Measurements from ENCODE around the gene OR6C65. TPM values are rescaled to one million over a fixed set of nuclear protein-coding genes. Genes with fewer than 3 reads are reported as not detected.
"Not testable (repeated sequence)": the region's sequence is repeated elsewhere in the genome, so short reads cannot be mapped to it uniquely, and the experiment has no call there.

Gene OR6C65
- total and polyA plus RNA-seq, 9 of the 15 experiments (the other 6 are each of a cell fraction or from before 2014, with no cell fraction given): not detected

DNA sequence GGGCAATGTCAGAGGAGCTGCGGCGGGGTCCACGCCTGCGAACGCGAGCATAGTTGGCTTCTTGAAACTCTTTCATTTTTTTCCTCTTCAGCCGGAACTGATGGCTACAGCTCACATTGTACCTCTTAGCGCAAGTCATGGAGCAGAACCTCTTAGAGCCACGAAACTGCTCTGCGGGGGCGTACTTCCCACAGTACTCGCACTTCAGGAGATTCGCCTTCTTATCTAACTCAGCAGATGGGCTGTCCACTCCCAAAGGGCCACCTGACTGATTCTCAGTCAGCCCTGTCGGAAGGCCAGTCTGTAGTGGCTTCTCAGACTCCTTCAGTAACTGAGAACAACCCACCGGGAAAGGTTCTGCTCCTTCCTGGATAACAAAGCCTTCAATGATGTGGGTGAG is 11.8 kb downstream of the OR6C65 start (continued):
- TF ChIP-seq NFIC (IDR thresholded peaks at IDR 0.05) (peak; percentile 74), ARNT (IDR thresholded peaks at IDR 0.05) (peak in 1 of 2 experiments; percentile 80; a peak in 1 of 4 replicates), TAL1 (IDR thresholded peaks at IDR 0.05) (peak; percentile 93), RNF2 (IDR thresholded peaks at IDR 0.05) (peak; percentile 43; the same call in 1 of the 2 replicates), CBFA2T3 (IDR thresholded peaks at IDR 0.05) (peak; percentile 94), HDAC3 (IDR thresholded peaks at IDR 0.05; ENCODE audit: borderline replicate concordance, partially characterized antibody) (peak; percentile 45), SMAD4 (CRISPR knock-in tag; conservative IDR thresholded peaks at IDR 0.05) (peak; percentile 80; the same call in 1 of the 2 replicates), NBN (IDR thresholded peaks at IDR 0.05; ENCODE audit: low read depth) (0 out of 2 replicates have a peak, but pooled peaks have one; percentile 66), LEF1 (IDR thresholded peaks at IDR 0.05) (peak; percentile 82), TRIM24 (IDR thresholded peaks at IDR 0.05) (peak; percentile 48 to 82; a peak in 2 of 4 replicates), RAD51 (IDR thresholded peaks at IDR 0.05; ENCODE audit: borderline replicate concordance, low read depth) (peak; percentile 68), MTA3 (IDR thresholded peaks at IDR 0.05; ENCODE audit: borderline replicate concordance) (peak; percentile 69), TEAD4 (IDR thresholded peaks at IDR 0.05; ENCODE audit: low read length) (peak; percentile 55), GABPA (tag; conservative IDR thresholded peaks at IDR 0.05; ENCODE audit: low read depth) (peak; percentile 65), SMARCE1 (IDR thresholded peaks at IDR 0.05) (peak; percentile 93), KDM1A (IDR thresholded peaks at IDR 0.05) (peak; percentile 79 to 88), EGR1 (conservative IDR thresholded peaks at IDR 0.05) (peak; percentile 99), DMBX1 (CRISPR knock-in tag; IDR thresholded peaks at IDR 0.05; ENCODE audit: borderline replicate concordance) (peak; percentile 67), ATF7 (IDR thresholded peaks at IDR 0.05) (peak; percentile 46; the same call in 1 of the 2 replicates), FOXM1 (IDR thresholded peaks at IDR 0.05; ENCODE audit: low read depth) (peak; percentile 74; the same call in 1 of the 2 replicates), CC2D1A (IDR thresholded peaks at IDR 0.05) (peak; percentile 56; the same call in 1 of the 2 replicates), KLF16 (IDR thresholded peaks at IDR 0.05) (peak; percentile 78), EP300 (IDR thresholded peaks at IDR 0.05; ENCODE audit: low read length) (peak; percentile 37; the same call in 1 of the 2 replicates), SMARCA4 (IDR thresholded peaks at IDR 0.05) (peak; percentile 94), HDAC1 (IDR thresholded peaks at IDR 0.05) (peak in 1 of 2 experiments; percentile 73; a peak in 1 of 4 replicates), ZEB2 (IDR thresholded peaks at IDR 0.05) (peak; percentile 86), ATF1 (tag; IDR thresholded peaks at IDR 0.05) (peak; percentile 65)
- TF ChIP-seq, protein P1, sequence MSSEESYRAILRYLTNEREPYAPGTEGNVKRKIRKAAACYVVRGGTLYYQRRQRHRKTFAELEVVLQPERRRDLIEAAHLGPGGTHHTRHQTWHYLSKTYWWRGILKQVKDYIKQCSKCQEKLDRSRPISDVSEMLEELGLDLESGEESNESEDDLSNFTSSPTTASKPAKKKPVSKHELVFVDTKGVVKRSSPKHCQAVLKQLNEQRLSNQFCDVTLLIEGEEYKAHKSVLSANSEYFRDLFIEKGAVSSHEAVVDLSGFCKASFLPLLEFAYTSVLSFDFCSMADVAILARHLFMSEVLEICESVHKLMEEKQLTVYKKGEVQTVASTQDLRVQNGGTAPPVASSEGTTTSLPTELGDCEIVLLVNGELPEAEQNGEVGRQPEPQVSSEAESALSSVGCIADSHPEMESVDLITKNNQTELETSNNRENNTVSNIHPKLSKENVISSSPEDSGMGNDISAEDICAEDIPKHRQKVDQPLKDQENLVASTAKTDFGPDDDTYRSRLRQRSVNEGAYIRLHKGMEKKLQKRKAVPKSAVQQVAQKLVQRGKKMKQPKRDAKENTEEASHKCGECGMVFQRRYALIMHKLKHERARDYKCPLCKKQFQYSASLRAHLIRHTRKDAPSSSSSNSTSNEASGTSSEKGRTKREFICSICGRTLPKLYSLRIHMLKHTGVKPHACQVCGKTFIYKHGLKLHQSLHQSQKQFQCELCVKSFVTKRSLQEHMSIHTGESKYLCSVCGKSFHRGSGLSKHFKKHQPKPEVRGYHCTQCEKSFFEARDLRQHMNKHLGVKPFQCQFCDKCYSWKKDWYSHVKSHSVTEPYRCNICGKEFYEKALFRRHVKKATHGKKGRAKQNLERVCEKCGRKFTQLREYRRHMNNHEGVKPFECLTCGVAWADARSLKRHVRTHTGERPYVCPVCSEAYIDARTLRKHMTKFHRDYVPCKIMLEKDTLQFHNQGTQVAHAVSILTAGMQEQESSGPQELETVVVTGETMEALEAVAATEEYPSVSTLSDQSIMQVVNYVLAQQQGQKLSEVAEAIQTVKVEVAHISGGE (CRISPR knock-in tag; IDR thresholded peaks at IDR 0.05): peak in 2 of 3 experiments; percentile 78 to 89; a peak in 4 of 6 replicates
- TF ChIP-seq TEAD4 (CRISPR knock-in tag; IDR thresholded peaks at IDR 0.05; ENCODE audit: borderline replicate concordance); FOXM1 (CRISPR knock-in tag; IDR thresholded peaks at IDR 0.05; ENCODE audit: low read depth); ATF1 (CRISPR knock-in tag; IDR thresholded peaks at IDR 0.05): not testable (repeated sequence)
- TF ChIP-seq, protein P2, sequence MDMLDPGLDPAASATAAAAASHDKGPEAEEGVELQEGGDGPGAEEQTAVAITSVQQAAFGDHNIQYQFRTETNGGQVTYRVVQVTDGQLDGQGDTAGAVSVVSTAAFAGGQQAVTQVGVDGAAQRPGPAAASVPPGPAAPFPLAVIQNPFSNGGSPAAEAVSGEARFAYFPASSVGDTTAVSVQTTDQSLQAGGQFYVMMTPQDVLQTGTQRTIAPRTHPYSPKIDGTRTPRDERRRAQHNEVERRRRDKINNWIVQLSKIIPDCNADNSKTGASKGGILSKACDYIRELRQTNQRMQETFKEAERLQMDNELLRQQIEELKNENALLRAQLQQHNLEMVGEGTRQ (CRISPR knock-in tag; IDR thresholded peaks at IDR 0.05): peak; percentile 64
